NCI-H774 (cell line): ENCODE data around the gene S100A4.
"Not testable (repeated sequence)": the region's sequence is repeated elsewhere in the genome, so short reads cannot be mapped to it uniquely, and the experiment has no call there.

ENCODE experiments used
- DNase-seq: peaks from one replicate; lab custom pipeline; 2025; lab: John Stamatoyannopoulos, UW

Gene S100A4

DNA sequence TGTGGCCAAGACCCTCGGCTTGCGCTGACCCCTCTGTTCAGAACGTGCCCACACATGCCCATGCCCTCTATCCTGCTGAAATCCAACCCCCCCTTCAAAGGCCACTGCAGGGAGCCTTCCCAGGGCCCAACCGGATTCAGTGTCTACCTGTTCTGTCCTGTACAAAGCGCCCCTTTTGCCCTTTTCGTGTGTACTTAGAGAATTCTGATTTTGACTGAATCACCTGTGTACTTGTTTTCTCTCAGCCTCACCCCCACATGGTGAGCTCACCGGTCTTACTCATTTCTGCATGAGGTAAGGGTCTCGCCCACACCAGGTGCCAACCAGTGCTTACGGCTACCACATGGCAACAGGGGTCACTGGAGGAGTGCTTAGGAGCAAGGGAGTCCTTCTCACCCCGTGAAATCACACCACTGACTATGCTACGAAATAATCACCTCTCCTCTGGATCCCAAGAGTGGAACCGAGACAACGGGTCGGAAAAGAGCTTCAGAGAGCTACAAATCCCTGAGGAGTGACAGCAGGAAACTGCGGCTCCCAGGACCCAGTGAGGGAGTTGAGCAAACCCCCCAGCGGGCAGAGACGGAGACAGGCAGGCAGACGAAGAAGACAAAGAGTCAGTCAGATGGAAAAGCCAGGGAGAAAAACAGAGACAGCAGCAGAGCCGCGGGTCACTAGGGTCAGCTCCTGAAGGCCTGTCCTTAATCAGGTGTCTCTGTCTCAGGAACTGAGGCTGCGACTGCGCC is 22.2 kb upstream of the S100A4 start:
- DNase-seq = no peak

DNA sequence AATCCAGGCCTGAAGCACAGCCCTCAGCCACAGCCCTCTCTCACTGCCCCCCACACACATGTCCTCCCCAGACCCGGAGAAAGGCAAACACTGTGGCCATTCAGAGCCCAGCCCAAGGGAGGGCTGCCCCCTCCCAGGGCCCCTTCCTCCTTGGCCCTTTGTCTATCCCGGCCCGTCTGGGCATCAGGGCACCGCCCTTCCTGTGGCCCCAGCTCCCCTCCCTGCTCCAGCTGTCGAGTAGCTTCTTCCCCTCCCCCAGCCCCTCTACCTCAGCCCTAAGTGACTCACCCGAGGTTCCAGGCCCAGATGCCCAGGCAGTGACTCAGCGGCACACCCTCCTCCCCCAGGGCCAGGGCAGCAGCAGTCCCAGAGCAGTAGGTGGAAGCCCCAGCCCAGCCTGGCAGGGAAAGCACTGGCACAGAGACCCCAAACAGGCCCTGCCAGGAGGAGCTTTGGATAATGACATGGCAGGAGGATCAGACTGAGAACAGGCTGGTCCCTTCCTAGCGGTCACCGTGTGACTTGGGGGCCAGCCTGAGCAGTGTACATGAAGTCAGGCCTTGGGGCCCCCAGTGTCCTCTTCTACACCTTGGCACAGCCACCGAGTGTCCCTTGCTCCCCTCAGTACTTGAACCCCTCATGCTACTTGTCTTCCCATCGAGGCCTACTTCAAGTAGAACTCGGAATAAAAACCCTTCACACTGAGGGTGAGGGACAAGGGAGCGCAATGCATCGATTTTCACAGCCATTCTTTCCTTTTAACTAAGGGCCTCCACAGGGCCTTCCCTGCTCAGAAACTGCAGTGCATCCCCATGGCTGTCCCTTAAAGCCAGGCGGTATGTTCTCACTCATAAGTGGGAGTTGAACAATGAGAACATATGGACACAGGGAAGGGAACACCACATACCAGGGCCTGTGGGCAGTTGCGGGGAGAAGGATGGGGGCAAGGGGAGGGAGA is 21.1 kb upstream of the S100A4 start:
- peak; percentile 3 for DNase-seq

DNA sequence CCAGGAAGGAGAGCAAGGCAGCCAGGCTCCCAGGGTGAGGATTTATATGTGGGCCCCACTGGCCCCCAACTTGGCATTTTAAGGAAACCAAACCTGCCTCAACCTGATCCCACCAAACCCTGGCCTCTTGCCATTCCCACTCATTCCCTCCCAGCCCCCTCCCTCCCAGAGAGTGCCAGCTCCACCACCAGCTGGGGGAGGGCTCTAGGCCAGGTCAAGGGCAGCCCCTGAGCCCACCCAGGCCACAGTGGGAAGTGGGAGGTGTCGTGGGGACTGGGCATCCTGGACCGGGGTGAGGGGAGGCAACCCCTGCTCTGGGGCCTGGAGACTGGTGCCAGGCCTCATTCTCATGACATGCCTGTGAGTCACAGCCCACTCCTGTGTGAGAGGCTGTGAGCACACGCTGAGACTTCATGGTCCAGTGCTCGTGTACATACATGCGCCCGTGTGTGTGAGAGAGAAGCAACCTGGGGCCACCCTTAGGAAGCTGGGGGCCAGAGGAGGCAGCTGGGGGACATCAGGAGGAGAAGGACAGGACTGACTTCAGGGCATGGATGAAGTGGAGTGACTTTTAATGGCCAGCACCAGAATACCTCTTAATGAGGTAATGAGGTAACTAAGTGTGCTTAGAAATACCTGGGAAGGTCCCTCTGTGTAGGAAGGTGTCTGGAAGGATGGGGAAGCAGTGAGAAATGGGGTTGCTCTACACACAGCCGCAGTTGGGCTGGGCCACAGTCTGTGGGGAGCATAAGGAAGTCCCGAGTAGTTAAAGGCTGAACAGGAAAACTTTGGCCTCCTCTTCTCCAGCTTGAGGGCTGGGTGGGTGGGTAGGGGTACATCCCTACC is 20.1 kb upstream of the S100A4 start, which contains the start of gene S100A2:
Gene S100A2 (minus strand): TSS at position 316 of the 846 bp plus-strand sequence. CDS start 1,967 bp downstream, outside the sequence.
- no peak for DNase-seq

DNA sequence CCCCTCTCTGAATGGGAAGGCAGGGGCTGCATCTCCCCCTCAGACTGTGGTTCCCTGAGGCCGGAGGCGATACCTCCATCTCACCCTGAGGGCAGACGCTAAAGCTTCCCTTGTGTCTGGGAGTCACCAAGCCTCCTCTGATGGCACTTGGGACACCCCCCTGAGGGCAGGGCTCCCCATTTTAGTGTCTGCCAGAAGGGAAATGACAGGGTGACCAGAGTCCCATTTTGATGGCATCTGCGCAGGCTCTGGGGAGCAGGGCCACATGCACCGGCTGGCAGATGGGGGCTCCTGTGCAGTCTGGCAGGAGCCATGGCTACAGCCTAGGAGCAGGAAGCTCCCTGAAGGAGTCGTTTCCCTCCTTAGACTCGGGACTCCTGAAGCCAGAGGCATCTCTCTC is 18.4 kb upstream of the S100A4 start:
- DNase-seq = no peak

DNA sequence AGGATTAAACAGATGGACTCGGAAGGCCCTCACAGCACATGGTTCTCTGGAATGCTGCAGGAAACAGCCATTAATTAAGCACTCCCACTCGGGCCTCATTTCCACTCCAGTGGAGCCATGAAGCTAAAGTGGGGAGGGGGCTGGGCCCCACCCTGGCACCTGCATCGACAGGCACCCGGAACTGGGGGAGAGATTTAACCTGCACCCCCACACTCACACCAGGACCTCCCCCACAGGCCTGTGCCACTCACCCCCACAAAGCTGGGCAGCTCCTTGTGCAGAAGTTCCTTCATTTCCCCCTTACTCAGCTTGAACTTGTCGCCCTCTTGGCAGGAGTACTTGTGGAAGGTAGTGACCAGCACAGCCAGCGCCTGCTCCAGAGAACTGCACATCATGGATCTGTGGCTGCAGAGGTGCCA is 17.9 kb upstream of the S100A4 start:
- DNase-seq = no peak

DNA sequence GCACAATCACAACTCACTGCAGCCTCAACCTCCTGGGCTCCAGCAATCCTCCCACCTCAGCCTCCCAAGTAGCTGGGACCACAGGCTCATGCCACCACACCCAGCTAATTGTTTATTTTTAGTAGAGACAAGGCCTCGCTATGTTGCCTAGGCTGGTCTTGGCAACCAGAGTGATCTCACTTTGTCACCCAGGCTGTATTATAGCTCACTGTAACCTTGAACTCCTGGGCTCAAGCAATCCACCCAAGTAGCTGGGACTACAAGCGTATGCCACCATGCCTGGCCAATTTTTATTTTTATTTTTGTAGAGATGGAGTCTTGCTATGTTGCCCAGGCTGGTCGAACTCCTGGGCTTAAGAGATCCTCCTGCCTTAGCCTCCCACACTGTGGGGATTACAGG is 16.4 kb upstream of the S100A4 start:
- not testable (repeated sequence) for DNase-seq

DNA sequence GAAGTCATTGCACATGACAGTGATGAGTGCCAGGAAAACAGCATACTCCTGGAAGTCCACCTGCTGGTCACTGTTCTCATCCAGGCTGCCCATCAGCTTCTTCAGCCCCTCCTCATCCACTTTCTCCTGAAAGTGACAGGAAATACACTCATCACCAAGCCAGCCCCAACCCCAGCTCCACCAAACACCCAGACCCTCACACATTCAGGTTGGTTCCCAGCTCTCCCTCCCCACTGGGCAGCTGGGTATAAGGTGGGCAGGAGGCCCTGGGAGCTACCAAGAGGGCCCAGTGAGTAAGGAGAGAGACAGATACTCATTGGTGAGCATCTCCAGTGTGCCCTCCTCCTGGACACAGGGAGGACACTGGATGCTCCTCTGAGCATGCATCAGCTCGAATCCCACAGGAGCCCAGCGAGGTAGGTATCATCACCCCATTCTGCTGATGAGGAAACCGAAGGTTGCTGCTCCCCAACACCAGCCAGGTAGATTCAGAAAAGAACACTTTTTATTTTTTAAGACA is 15.9 kb upstream of the S100A4 start:
- no peak for DNase-seq

DNA sequence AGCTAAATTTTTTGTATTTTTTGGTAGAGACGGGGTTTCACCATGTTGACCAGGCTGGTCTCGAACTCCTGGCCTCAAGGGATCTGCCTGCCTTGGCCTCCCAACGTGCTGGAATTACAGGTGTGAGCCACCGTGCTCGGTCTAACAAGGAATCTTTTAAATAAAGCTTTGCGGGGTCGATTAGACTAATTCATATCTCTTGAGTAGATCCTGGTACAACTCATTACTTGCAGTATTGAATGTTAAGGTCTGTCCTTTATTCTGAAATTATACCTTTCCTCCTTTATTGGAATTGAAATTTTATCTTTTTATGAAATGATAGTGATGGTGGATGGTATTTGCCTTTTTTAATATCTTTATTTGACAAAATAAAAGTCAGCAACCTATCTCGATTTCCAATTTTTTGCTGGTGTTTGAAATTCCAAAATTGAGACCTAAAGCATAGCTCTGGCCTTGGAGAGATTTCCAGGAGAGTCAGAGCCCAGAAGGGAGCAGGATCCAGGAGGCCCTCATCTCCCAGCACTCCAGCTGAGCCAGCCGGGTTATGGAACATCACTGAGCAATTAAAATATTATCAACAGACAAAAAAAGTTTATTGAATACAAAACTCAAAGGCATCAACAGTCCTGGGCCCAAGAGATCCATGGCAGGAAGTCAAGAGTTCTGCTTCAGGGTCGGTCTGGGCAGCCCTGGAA is 15.3 kb upstream of the S100A4 start:
- no peak for DNase-seq

DNA sequence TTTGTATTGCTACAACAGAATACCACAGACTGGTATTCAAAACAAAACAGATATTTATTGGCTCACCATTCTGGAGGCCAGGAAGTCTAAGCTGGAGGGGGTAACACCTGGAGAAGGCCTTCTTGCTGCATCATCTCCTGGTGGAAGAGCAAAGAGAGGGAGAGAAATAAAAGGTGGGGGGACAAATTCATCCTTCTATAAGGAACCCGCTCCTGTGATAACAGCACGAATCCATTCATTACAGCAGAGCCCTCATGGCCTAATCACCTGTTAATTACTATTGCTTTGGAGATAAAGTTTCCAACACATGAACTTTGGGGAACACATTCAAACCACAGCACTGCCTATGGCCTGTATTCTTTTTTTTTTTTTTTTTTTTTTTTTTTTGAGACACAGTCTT is 14.6 kb upstream of the S100A4 start:
- no peak for DNase-seq

DNA sequence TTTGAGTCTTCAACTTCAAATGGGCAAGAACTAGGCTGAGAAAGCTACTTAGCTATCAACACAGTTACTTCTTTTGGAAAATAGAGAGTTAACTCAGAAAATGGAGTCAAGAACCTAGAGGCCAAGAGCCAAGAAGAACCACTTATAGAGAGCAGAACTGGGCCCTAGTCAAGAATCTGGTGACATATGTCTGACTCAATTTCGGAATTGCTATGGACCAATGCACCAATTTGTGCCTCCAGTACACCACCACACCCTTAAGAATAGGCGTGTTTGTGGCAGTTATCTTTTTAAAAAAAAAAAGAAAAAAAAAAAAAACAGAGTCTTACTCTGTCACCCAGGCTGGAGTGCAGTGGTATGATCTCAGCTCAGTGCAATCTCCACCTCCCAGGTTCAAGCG is 12.3 kb upstream of the S100A4 start:
- no peak for DNase-seq

DNA sequence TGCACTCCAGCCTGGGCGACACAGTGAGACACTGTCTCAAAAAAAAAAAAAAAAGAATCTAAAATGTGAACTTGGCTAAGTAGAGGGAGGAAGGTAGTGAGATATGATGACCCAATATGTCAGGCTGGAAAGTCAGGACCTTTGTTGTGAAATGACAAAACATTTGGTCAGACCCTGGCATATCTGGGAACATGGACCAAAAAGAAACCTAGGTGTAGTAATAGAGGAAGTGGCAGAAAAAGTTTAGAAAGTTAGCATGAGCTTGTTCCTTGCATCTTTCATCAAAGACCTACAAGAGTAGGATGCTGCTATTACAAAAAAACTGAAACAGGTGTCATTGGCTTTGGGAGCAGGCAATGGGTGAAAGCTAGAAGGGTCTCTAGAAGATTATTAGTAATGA is 10.7 kb upstream of the S100A4 start:
- no peak for DNase-seq

DNA sequence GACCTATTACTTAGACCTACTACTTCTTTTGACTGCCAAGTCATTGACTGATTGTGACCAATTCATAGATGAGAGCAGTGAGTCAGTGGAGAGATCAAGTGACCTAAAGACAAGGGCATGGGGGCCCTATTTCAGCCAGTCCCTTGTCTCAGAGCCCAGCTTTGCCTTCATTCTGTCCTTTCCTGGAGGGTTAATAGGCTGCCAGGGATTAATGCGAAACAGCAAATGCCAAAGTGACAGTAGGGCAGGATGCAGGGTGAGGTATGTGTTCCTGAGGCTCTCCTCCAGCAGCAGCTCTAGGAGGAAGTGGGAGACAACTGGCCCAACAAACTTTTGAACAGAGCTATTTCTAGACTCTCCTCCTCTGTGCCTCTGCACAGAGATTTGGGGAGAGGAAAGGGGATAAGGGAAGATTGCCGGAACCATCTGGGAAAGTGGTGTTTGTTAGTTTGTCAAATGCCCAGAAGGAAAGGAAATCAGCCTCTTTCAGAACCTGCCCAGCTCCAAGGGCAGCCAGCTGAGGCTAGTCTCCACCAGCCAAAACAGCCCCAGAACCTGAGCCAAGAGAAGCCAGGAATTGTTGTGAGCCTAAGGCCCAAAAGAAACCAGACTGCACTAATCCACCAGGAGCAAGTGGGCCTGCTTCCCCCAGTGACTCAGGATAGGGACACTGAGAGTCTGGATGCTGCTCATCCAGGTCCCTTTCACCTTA is 8.4 kb upstream of the S100A4 start:
- DNase-seq = no peak

DNA sequence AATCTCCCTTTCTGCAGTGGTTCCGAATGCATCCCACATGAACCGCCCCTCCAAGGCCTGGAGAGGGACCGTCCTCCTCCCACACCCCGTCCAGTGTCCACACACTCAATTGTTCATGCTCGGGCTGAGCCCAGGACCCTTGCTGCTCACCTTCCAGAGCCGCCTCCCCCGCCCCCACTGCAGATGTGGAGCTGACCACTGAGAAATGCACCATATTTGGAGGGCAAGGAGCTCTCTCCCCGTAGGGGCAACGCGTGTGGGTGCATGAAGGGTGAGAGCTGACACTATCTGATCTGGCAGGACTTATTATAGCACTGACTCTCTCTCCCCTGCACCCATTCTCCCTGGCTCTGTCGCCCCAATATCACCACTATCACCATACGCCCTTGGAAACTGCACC is 7.5 kb upstream of the S100A4 start:
- DNase-seq = no peak

DNA sequence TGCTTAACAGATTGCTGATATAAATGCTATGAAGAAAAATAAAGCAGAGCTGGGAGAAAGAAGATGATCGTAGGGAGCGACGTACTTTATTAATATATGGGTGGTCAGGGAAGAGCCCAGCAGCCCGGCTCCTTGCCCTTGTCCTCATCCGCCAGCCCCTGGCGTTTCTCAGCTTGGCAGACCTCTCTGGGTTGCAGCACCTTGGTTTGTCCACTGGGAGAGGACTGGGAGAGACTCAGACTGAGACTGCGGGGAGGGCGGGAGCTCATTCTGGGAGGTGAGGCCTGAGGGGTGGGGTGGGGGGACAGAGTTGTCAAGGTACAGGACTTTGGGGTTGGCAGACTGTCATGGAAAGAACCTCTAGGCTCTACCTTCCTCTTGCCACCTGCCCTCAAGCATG is 6.7 kb upstream of the S100A4 start:
- no peak for DNase-seq

DNA sequence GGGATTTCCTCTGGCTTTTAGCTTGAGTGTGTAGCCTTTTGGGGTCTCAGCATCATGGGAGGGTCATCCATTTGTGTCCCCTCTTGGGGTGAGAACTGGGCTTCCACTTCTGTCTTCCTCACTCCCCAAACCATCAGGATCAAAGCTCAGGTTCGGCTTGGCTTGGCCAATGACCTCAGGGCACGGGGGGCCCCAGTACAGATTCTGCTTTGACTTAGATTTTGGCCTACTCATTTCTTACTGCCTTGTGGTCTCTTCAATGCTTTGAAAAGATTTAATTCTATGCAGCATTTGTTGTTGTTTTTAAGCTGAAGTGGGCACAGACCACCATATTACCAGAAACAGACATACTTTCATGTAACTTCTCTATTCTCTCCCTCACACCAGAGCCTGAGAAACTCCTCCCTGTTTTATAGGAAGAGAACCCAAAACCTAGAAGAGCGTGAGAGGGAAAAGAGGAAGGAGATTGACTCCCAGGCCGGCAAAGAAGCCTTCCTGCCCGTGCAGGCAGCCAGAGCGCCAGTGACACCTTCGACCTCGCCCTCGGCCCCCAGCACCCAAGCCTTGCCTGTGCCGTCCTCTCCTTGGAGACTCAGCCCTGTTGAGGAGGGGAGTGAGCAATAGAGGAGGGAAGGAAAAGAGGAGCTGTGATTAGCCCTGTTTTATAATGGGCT is 5.4 kb upstream of the S100A4 start:
- no peak for DNase-seq

DNA sequence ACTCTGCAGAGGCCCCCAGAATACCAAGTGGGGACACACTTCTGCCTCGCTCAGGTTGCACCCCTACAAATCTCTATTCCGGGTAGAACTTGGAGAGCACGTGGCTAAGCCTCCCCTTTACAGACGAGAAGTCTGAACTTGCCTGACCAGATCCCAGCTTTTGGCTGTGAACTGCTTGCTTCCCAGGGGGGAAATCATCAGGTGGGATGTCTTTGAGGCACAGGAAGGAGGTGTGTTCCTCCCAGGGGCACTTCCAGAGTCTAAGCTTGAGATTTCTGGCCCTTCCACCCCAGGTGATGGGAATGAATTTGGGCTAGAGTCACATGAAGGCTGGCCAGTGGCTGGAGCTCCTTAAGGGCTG is 4.8 kb upstream of the S100A4 start:
- DNase-seq = no peak

DNA sequence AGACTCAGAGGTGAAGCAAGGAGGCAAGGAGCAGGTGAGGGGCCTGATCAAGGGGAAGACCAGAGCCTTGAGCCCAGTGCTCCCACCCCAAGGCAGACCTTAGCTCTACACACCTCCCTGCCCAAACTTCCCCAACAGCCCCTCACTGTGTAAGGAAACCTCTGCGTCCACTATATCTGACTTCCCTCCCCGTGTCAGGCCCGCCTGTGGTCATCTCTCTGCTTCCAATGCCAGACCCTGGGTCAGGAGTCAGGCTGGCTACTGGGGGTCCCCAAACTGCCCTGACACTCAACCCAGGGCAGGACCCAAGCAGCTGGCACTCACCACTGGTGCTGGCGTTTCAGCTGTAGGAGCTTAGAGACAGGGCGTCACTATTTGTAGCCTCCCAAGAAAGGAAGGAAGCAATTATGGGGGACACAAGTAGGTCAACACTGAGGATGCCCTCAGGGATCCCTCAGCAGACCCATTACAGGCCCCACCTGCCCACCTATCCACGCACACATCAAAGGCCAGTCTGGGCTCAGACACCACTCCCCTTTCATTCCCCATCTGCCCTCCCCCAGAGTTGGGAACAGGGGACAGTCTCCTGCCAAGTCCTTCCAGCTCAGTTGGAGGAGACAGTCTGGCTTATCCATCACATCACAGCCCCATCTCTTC is 4.3 kb upstream of the S100A4 start:
- DNase-seq = no peak

DNA sequence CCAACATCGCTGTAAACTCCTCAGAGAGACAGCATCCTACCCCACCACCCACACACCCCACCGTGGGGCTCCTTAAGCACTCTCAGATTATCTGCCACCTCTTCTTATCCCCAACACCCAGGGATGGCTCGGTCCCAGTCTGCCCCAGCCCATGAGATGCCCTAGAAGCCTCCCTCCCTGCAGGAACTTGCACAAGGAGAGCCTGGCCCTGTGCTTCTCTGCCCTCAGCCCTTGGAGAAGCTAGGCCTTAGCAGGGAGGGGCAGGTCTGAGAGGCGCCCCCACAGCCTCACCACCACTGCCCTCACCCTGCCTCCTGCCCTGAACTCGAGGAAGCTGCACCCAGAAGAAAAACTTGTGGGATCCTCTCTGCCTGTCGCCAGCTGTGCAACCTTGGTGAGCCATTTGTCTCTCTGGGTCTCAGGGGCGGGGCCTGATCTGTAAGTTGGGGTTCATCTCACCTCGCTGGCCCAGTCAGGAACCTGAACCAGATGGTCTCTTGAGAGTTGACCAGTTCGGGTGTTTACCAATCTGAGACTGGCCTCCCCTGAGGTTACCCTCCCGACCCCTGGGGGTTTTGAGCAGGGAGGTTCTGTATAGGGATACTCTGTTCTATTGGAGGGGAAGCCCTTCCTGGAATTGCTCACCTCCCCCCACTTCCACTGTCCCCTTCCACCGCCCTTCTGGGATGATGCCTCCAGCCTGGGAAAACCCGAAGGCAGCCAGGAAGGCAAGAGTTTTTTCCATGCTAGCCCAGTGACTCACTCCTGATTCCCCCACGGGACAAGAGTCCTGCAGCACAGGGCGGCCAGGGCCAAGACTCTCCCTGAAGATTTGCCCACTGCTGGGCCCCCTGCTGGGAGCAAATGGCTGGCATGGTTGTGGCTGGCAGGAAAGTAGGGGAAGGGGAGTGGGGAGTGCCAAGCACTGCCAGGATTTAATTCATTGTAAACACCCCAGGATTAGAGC is 3.4 kb upstream of the S100A4 start, which contains the start of gene S100A3:
Gene S100A3 (minus strand): TSS at position 537 of the 967 bp plus-strand sequence. CDS start 773 bp downstream, outside the sequence.
- DNase-seq = no peak
